ENCODE measurements around the gene PPP1R14D. TPM values are rescaled to one million over a fixed set of nuclear protein-coding genes. Genes with fewer than 3 reads are reported as not detected.

Gene PPP1R14D
- total RNA-seq, 4 donors from 2014 or later = not detected

DNA sequence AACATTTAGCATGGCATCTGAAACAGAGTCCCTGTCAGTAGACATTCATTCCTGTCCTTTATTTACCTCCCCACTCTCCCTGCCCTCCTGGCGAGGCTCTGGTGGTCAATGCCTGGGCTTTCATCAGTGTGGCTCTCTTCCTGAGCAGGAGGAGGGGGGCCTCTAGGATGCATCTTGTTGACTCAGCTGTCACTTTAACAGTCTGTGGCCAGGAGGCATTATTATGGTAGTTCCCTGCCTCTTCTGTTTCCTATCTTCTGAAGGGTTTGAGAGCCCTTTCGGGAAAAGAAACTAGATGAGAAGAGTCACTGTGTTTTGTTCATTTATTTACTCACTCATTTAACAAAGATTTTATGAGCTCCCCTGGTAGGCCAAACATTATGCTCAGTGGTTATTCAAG, 2.4 kb upstream of the PPP1R14D start:
- Histone ChIP-seq H3K4me1 (no peaks in the 10 kb centered on the region), H3K36me3 (no peaks in the 10 kb centered on the region), H3K9me3 (no peaks in the 10 kb centered on the region), H3K4me3 (no peak overlapping the region), H3K27me3 (peaks cover 20% of the 10 kb centered on the region), H3K27ac (no peak overlapping the region)
- ATAC-seq = no peak
- WGBS, 2 donors (ENCODE audit: low coverage in 1 of 2) = 71 to 76% methylated on average over 2 of the region's 2 CpGs
- no peak for TF ChIP-seq POLR2AphosphoS5 (IDR thresholded peaks at IDR 0.05)
- no peak for TF ChIP-seq POLR2A (IDR thresholded peaks at IDR 0.05)
- TF ChIP-seq, protein P1, sequence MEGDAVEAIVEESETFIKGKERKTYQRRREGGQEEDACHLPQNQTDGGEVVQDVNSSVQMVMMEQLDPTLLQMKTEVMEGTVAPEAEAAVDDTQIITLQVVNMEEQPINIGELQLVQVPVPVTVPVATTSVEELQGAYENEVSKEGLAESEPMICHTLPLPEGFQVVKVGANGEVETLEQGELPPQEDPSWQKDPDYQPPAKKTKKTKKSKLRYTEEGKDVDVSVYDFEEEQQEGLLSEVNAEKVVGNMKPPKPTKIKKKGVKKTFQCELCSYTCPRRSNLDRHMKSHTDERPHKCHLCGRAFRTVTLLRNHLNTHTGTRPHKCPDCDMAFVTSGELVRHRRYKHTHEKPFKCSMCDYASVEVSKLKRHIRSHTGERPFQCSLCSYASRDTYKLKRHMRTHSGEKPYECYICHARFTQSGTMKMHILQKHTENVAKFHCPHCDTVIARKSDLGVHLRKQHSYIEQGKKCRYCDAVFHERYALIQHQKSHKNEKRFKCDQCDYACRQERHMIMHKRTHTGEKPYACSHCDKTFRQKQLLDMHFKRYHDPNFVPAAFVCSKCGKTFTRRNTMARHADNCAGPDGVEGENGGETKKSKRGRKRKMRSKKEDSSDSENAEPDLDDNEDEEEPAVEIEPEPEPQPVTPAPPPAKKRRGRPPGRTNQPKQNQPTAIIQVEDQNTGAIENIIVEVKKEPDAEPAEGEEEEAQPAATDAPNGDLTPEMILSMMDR (IDR thresholded peaks at IDR 0.05) = no peak
- no peak for TF ChIP-seq EP300 (IDR thresholded peaks at IDR 0.05)

DNA sequence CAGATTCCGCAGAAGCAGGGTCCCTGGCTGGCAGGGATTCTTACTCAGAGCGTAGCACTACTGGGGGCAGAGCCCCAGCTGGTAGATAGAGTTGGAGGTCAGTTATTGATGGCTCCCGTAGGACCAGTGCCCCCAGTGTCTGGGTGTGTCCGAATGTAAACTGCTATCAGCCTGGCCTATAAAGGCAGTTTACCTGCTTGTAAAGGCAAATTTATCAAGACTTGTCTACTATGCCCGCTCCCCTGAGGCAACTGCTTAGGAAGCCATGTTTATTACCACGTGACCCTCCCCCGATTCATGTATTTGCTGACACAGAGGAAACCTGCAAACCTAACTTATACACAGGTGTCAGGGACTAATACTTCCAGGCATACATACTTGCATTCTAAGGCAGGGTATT, 607 bp upstream of the PPP1R14D start:
- TF ChIP-seq POLR2AphosphoS5 (IDR thresholded peaks at IDR 0.05) (no peak), POLR2A (IDR thresholded peaks at IDR 0.05) (no peak), EP300 (IDR thresholded peaks at IDR 0.05) (no peak)
- TF ChIP-seq, protein P1 (IDR thresholded peaks at IDR 0.05) = no peak
- no peaks in the 10 kb centered on the region for H3K36me3 ChIP-seq
- 82 to 97% methylated on average over 3 of the region's 7 CpGs for WGBS, 2 donors (ENCODE audit: low coverage in 1 of 2)
- no peak overlapping the region for H3K4me3 ChIP-seq
- no peak overlapping the region for H3K27ac ChIP-seq
- no peaks in the 10 kb centered on the region for H3K4me1 ChIP-seq
- no peaks in the 10 kb centered on the region for H3K9me3 ChIP-seq
- ATAC-seq = no peak
- H3K27me3 ChIP-seq = peaks cover 27% of the 10 kb centered on the region

DNA sequence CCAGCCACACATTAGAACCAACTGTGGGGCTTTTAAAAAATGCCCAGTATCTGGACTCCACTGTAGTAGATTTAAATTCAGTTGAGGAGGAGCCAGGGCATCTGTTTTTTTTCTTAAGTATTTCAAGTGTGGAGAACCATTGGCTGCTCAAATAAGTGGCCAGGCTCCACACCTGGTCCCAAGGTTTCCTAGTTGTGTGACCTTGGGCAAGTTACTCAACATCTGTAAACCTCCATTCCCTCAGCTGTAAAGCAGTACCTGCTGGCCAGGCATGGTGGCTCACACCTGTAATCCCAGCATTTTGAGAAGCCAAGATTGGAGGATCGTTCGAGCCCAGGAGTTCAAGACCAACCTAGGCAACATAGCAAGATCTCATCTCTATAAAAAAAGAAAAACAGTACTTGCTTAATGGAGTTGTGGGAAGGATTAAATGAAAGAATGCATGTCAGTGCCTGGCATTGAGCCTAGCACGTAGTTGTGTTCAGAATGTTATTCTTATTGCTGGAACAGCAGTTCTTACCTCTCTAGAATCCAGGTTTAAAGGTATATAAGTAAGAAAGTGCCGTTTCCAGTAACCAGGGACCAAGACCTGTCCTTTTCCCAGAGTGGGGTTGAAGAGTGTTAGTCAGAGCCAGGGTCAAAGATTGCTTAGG, 2.0 kb downstream of the PPP1R14D start:
- Histone ChIP-seq H3K27ac (no peak overlapping the region), H3K9me3 (no peaks in the 10 kb centered on the region), H3K4me3 (no peak overlapping the region), H3K4me1 (no peaks in the 10 kb centered on the region), H3K36me3 (no peaks in the 10 kb centered on the region), H3K27me3 (peaks cover 33% of the 10 kb centered on the region)
- 47 to 64% methylated on average over 2 to 4 of the region's 4 CpGs for WGBS, 2 donors (ENCODE audit: low coverage in 1 of 2)
- no peak for ATAC-seq
- TF ChIP-seq POLR2AphosphoS5 (IDR thresholded peaks at IDR 0.05) (no peak), EP300 (IDR thresholded peaks at IDR 0.05) (no peak), POLR2A (IDR thresholded peaks at IDR 0.05) (no peak)
- TF ChIP-seq, protein P1 (IDR thresholded peaks at IDR 0.05) = no peak

DNA sequence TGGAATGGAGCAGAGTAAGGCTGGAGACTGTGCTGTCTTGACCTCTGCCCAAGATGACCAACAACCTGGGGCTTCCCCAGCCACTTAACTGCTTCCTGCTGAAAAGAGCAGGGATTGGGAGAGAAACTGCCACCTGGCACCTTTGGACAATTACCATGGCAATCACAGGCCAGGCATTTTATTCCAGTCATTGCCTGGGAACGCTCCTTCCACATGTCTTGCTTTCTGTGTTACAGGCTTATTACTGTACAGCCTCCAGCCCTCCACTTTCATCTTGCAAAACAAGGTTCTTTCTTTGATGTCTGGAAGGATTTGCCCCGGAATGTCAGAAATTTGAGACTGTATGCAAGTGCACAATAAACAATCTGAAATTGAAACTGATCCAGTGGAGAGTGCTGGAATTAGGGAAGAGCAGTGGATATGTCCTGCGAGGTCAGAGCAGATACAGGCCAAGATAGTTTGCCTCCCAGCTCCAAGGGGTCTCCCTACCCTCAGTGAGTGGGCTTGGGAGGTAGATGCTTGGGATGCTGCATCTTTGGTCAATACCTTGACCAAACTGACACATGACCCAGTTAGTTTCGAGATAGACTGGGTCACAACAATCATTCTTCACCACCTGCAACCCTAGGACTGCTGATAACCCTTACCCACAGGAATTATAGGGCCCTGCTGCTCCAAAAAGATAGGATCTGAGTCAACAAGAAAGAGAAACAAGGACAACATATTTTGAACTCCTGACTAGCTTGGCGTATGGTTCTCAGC, 2.7 kb downstream of the PPP1R14D start:
- Histone ChIP-seq H3K9me3 (no peaks in the 10 kb centered on the region), H3K4me1 (no peaks in the 10 kb centered on the region), H3K27me3 (peaks cover 33% of the 10 kb centered on the region), H3K36me3 (no peaks in the 10 kb centered on the region), H3K27ac (no peak overlapping the region), H3K4me3 (no peak overlapping the region)
- TF ChIP-seq, protein P1 (IDR thresholded peaks at IDR 0.05) = no peak
- TF ChIP-seq EP300 (IDR thresholded peaks at IDR 0.05) = no peak
- no peak for TF ChIP-seq POLR2A (IDR thresholded peaks at IDR 0.05)
- TF ChIP-seq POLR2AphosphoS5 (IDR thresholded peaks at IDR 0.05) = no peak
- 69 to 100% methylated on average over 2 to 3 of the region's 5 CpGs for WGBS, 2 donors (ENCODE audit: low coverage in 1 of 2)
- no peak for ATAC-seq

All from gastroesophageal sphincter (tissue), 4 donors.